Tibial nerve (tissue), 3 donors: Measurements from ENCODE around the gene SYT8.

Experiments used
- POLR2A ChIP-seq, 2 donors: fragments of 450-650 bp; IDR thresholded peaks; one replicate each; pipeline ENCODE4 v1.6.1; 2017; ENCODE audit warnings: antibody characterized with exemption in 2 of 2, mild to moderate bottlenecking in 2 of 2, moderate library complexity in 2 of 2
- TF ChIP-seq, protein P1 (sequence below), 5 experiments: fragments of 200-600 bp in 3 of 5; fragments of 450-650 bp in 2 of 5; sonication (generic) in 3 of 5; IDR thresholded peaks; one replicate each; pipeline ENCODE4 v1.5.1; 2016 to 2019; ENCODE audit warnings: antibody characterized with exemption in 5 of 5, mild to moderate bottlenecking in 3 of 5, moderate library complexity in 2 of 5

DNA sequence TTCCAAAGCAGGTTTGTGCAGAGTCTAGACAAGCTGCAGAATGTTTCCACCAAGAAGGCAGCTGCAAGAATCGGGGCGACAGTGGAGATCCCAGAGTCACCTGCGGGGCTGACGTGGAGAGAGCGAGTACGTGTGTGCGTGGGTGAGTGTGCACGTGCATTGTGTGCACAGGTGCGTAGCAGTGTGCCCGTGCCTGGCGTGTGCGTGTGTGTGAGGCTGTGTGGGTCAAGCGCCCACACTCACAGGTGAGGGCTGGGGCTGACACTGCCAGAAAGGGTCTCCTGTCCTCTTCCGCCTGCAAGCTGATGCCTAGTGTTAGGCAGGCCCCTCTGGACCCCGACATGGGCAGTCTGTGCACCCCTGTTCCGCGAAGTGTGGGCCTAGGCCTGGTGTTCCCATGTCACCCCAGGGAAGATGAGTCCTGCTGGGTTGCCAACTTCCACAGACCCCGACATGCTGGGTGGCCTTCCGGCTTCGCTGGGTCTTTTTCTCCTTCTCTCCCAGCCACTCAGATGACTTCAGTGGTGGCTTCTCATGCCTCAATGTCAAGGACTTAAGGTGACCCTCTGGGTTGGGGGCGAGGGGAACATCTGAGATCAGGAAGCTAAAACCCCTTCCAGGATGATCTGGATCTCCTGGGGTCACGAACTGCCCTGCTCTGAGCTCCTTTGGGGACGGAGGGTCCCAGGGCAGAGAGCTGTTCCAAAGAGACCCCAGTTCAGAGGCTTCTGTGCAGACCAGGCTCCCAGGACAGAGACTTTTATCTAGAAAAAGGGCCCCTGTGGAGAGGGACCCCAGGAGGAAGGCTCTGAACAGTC, 10.4 kb upstream of the SYT8 start:
- TF ChIP-seq, protein P1, sequence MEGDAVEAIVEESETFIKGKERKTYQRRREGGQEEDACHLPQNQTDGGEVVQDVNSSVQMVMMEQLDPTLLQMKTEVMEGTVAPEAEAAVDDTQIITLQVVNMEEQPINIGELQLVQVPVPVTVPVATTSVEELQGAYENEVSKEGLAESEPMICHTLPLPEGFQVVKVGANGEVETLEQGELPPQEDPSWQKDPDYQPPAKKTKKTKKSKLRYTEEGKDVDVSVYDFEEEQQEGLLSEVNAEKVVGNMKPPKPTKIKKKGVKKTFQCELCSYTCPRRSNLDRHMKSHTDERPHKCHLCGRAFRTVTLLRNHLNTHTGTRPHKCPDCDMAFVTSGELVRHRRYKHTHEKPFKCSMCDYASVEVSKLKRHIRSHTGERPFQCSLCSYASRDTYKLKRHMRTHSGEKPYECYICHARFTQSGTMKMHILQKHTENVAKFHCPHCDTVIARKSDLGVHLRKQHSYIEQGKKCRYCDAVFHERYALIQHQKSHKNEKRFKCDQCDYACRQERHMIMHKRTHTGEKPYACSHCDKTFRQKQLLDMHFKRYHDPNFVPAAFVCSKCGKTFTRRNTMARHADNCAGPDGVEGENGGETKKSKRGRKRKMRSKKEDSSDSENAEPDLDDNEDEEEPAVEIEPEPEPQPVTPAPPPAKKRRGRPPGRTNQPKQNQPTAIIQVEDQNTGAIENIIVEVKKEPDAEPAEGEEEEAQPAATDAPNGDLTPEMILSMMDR (IDR thresholded peaks at IDR 0.05) = no peak
- no peak for TF ChIP-seq POLR2A (IDR thresholded peaks at IDR 0.05)
